HG02763 (cell line): Measurements from ENCODE around the gene SEC23IP.

Source experiments
- ATAC-seq: cut with Tn5 transposase; IDR thresholded peaks from one replicate; pipeline ENCODE4 v1.9.1; 2021; ENCODE audit warnings: mild to moderate bottlenecking, moderate library complexity; ENCODE audit not compliant: unreplicated experiment

SEC23IP gene

DNA sequence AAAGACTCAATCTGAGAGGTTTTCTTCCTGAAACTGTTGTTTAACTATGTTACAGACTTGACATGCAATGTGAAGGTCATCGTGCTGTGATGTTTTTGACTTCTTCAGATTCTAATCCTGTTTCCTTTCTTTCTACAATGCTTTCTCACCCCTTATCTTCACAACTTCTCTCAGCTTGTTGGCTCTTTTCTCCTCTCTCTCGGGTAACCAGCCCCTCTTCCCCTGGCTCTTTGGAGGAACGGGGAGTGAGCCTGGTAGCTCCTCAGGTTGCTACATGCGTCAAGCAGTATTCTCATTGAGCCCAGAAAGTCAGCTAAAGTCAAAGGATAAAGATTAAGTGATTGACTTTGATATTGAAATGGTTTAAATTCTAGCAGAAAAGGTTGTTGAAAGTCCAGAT lies 40.1 kb downstream of the SEC23IP start:
- no peak for ATAC-seq

DNA sequence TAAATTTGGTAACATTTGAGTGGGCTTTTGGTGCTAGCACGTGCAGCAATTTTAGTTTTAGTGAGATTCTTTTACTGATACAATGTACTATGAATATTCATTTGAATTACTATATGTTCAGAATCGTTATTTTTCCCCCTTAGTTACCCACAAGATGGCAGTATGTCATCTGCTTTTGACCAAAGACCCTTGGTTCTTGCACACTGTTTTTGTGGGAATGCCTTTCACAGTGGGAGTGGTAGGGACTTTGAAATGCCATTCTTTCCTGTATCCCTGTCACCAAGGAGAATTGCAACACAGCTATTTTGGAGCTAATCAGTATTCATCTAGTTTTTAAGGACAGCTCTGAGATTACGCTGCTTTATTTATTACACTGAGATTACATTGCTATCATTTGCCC lies 40.6 kb downstream of the SEC23IP start:
- ATAC-seq = no peak

GRCh38 chr10:119940487-119940886 lies 48.0 kb downstream of the SEC23IP start:
- ATAC-seq = no peak

DNA sequence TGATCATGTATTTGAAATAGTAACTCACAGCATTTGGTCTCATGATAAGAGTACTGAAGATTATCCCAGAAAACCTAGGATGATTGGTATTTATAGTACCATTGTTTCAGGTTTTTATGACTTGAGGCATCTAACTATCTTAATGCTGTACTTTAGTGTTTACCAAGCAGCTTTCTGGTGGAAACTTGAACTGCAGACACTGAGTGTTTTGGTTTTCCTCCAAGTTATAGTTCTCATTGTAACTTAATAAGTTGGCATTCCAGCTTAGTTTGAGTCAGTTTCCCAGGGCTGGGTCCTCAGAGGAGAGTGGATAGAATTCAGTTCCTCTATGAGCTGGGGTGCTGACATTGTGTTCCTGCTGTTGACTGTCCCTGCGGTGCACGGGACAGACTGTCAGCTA lies 50.4 kb downstream of the SEC23IP start:
- ATAC-seq = no peak

- no peak for ATAC-seq
Observed at GRCh38 chr10:119945805-119946204, 53.3 kb downstream of the SEC23IP start.

- no peak for ATAC-seq
Observed at GRCh38 chr10:119947300-119947699, 54.8 kb downstream of the SEC23IP start.

DNA sequence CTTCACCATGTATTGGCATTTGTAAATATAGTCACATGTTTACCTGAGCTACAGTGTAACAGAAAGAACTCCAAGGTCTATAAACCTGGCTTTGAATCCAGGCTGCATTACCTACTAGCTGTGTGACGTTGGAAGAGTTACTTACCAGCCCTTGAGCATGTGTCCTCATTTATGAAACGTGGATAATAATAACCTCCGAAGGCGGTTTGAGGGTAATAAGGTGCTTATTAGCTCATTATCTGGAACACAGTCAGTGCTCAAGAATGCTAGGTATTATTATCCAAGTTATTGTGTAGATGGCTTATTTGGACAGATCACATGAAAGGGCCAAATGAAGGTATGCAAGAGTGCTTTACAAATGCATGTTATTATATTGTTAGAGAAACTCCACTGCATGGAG lies 64.9 kb downstream of the SEC23IP start:
- ATAC-seq = no peak

GRCh38 chr10:119962837-119963236 lies 70.3 kb downstream of the SEC23IP start:
- ATAC-seq = no peak

GRCh38 chr10:119967066-119967465 lies 74.5 kb downstream of the SEC23IP start:
- ATAC-seq = no peak

DNA sequence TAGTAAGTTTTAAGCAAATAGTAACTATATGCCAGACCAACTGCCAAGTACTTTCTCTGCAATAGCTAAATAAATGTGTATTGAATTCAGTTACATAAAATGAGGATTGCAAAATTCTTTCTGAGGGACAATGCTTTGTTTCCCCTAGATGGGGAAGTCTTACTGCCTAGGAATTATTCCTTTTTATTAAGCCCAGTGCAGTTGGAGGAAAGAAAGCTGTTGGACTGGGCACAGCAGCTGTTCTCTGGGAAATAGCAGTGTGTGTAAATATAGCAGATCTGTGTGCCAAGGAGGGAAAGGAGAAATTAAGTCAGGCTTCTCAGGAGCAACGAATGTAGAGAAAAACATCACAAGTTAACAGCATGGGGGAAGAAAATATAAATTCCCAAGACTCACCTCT lies 77.1 kb downstream of the SEC23IP start:
- no peak for ATAC-seq

GRCh38 chr10:119970107-119970506 lies 77.6 kb downstream of the SEC23IP start:
- no peak for ATAC-seq

GRCh38 chr10:119970963-119971362 lies 78.4 kb downstream of the SEC23IP start:
- ATAC-seq = no peak

GRCh38 chr10:119973281-119973680 lies 80.8 kb downstream of the SEC23IP start:
- no peak for ATAC-seq

DNA sequence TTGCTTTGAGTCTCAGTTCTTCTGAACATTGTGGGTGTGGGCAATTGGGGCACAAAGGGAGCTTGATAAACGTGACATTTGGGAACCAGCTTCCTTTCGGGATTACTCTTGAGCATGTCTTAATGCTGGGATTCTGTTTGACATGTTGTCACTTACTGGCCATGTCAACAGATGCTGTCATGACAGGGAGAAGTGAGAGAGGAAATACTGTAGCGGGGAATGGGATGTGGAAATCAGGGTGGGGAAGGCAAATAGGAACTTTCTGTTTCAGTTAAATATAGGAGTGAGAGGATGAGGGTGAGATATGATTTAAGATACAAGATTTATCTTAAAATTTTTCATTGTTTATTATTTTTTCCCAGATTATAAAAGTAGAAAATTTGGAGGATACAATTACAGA lies 83.9 kb downstream of the SEC23IP start:
- ATAC-seq = no peak

GRCh38 chr10:119980956-119981750 lies 88.6 kb downstream of the SEC23IP start:
- no peak for ATAC-seq

DNA sequence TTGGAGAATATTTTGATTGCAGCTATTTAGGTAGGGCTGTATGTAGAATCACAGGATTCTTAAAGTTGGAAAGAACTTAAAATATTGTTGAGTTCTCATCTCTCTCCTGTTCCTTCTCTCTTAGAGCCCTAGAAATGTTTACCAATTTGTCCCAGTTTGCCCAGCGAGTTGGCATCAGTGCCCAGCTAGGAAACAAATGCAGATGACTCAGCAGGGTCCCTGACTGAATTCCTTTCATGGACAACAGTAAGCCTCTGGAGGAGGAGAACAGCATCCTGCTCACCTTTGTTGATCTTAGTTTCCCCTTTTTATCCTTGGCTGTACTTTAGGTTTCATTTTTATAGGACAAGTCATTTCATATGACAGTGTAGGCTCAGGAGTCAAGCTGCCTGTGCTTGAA lies 89.3 kb downstream of the SEC23IP start:
- ATAC-seq = no peak

- no peak for ATAC-seq
Observed at GRCh38 chr10:119988333-119988732, 95.8 kb downstream of the SEC23IP start.

- ATAC-seq = no peak
Observed at GRCh38 chr10:119989966-119990365, 97.4 kb downstream of the SEC23IP start.

GRCh38 chr10:119991066-119991465 lies 98.5 kb downstream of the SEC23IP start:
- no peak for ATAC-seq

- no peak for ATAC-seq
Observed at GRCh38 chr10:119991816-119992215, 99.3 kb downstream of the SEC23IP start.
